H1 (cell line): Measurements from ENCODE around the gene PPIF. TPM values are rescaled to one million over a fixed set of nuclear protein-coding genes. Genes with fewer than 3 reads are reported as not detected.

ENCODE experiments used
- CTCF ChIA-PET: fragments of 300-600 bp; sonication (Branson Sonifier 250); formaldehyde crosslinking; loops from one replicate; lab custom pipeline; 2021; ENCODE audit not compliant: partially characterized antibody; lab: Charles Lee
- POLR2A ChIA-PET: fragments of 300-600 bp; sonication (Branson Sonifier 250); formaldehyde crosslinking; loops from one replicate; lab custom pipeline; 2021; ENCODE audit warnings: inconsistent platforms; ENCODE audit not compliant: partially characterized antibody; lab: Charles Lee
- DNase-seq, 2 experiments: peaks; one replicate each; pipeline versions ENCODE4 v3.0.0 to v3.0.0-alpha.2; 2010 to 2022; ENCODE audit warnings: low spot score in 2 of 2, low read depth in 1 of 2, mixed read lengths in 1 of 2
- FAIRE-seq: peaks from 2 replicates; lab custom pipeline; 2011; peaks lifted over from hg19 to GRCh38; lab: Jason Lieb, UNC
- H2AFZ ChIP-seq: 2 replicates; pipeline ENCODE4 v1.8.1; 2012; ENCODE audit warnings: low read length, inconsistent platforms
- H2AK5ac ChIP-seq: 2 replicates; pipeline ENCODE4 v1.6.1; 2013; ENCODE audit warnings: low read depth, low read length
- H2BK120ac ChIP-seq: replicated peaks from 2 replicates; pipeline ENCODE3; 2013; ENCODE audit warnings: low read depth, low read length, inconsistent platforms
- H2BK12ac ChIP-seq: 2 replicates; pipeline ENCODE4 v1.6.1; 2013; ENCODE audit warnings: low read depth, low read length
- H2BK15ac ChIP-seq: 2 replicates; pipeline ENCODE4 v1.6.1; 2013; ENCODE audit warnings: low read length
- H2BK20ac ChIP-seq: 2 replicates; pipeline ENCODE4 v1.6.1; 2013; ENCODE audit warnings: low read length
- H2BK5ac ChIP-seq: 2 replicates; pipeline ENCODE4 v1.6.1; 2013; ENCODE audit warnings: low read depth, low read length
- H3K14ac ChIP-seq: 2 replicates; pipeline ENCODE4 v1.6.1; 2013; ENCODE audit warnings: inconsistent platforms; ENCODE audit not compliant: insufficient read length
- H3K18ac ChIP-seq: 2 replicates; pipeline ENCODE4 v1.6.1; 2013; ENCODE audit warnings: low read length; ENCODE audit errors: extremely low read depth
- H3K23ac ChIP-seq: 2 replicates; pipeline ENCODE4 v1.6.1; 2013; ENCODE audit warnings: inconsistent platforms; ENCODE audit not compliant: insufficient read length
- H3K23me2 ChIP-seq: 2 replicates; pipeline ENCODE4 v1.6.1; 2013; ENCODE audit warnings: low read depth, low read length
- H3K27ac ChIP-seq: 2 replicates; pipeline ENCODE4 v1.6.1; 2011; ENCODE audit warnings: low read depth, low read length, inconsistent platforms
- H3K27me3 ChIP-seq, 4 experiments: replicated peaks in 1 of 4; 1 replicate in 1 of 4; 2 replicates in 3 of 4; pipeline versions ENCODE4 v1.6.1 to v1.8.1; 2011 to 2013; ENCODE audit warnings: low read length in 3 of 4, mild to moderate bottlenecking in 3 of 4, inconsistent platforms in 2 of 4, mixed read lengths in 2 of 4, moderate library complexity in 1 of 4; ENCODE audit not compliant: control insufficient read depth in 3 of 4, insufficient read depth in 3 of 4; ENCODE audit errors: extremely low read depth in 1 of 4
- H3K36me3 ChIP-seq, 4 experiments: 2 replicates each; pipeline versions ENCODE4 v1.6.1 to v1.8.1; 2011 to 2013; ENCODE audit warnings: mild to moderate bottlenecking in 4 of 4, low read length in 3 of 4, moderate library complexity in 2 of 4, control low read depth in 1 of 4, inconsistent platforms in 1 of 4; ENCODE audit not compliant: insufficient read depth in 4 of 4, control insufficient read depth in 2 of 4
- H3K4ac ChIP-seq: replicated peaks from 2 replicates; pipeline ENCODE3; 2013; ENCODE audit warnings: low read length, low read depth, mixed read lengths, inconsistent platforms; ENCODE audit not compliant: insufficient read length
- H3K4me1 ChIP-seq, 4 experiments: replicated peaks in 1 of 4; 1 replicate in 1 of 4; 2 replicates in 3 of 4; pipeline versions ENCODE4 v1.6.1 to v1.8.1; 2011 to 2013; ENCODE audit warnings: low read length in 3 of 4, inconsistent platforms in 2 of 4, mixed read lengths in 1 of 4; ENCODE audit not compliant: insufficient read depth in 4 of 4, control insufficient read depth in 3 of 4
- H3K4me2 ChIP-seq, 2 experiments: 2 replicates each; pipeline versions ENCODE4 v1.6.1 to v1.8.1; 2011 to 2013; ENCODE audit warnings: low read depth in 2 of 2, low read length in 2 of 2, control low read depth in 1 of 2, inconsistent platforms in 1 of 2, mild to moderate bottlenecking in 1 of 2; ENCODE audit not compliant: insufficient read depth in 1 of 2
- H3K4me3 ChIP-seq, 4 experiments: fragments of 200-600, 300-600 bp in 1 of 4; sonication (generic), shearing (Covaris generic), sonication (Bioruptor Twin) in 1 of 4; 2 replicates each; pipeline versions ENCODE4 v1.5.1 to v1.8.1; 2011 to 2016; ENCODE audit warnings: low read length in 4 of 4, low read depth in 3 of 4, control low read depth in 2 of 4, inconsistent platforms in 2 of 4, mild to moderate bottlenecking in 2 of 4, mixed read lengths in 1 of 4, moderate library complexity in 1 of 4; ENCODE audit not compliant: insufficient read depth in 2 of 4; ENCODE audit errors: extremely low read depth in 1 of 4
- H3K56ac ChIP-seq: replicated peaks from 2 replicates; pipeline ENCODE3; 2013; ENCODE audit warnings: low read depth, mild to moderate bottlenecking, mixed read lengths, low read length, inconsistent platforms; ENCODE audit not compliant: insufficient read length
- H3K79me1 ChIP-seq: 2 replicates; pipeline ENCODE4 v1.6.1; 2013; ENCODE audit warnings: low read depth, low read length, control low read depth
- H3K79me2 ChIP-seq, 2 experiments: 2 replicates each; pipeline versions ENCODE4 v1.6.1 to v1.8.1; 2012 to 2013; ENCODE audit warnings: low read length in 2 of 2, mild to moderate bottlenecking in 2 of 2, inconsistent platforms in 1 of 2; ENCODE audit not compliant: insufficient read depth in 2 of 2, control insufficient read depth in 1 of 2
- H3K9ac ChIP-seq, 4 experiments: replicated peaks in 1 of 4; 1 replicate in 1 of 4; 2 replicates in 3 of 4; pipeline versions ENCODE4 v1.6.1 to v1.8.1; 2011 to 2013; ENCODE audit warnings: low read depth in 3 of 4, low read length in 3 of 4, control low read depth in 2 of 4, mild to moderate bottlenecking in 2 of 4, moderate library complexity in 2 of 4, inconsistent platforms in 1 of 4; ENCODE audit errors: extremely low read depth in 1 of 4
- H3K9me3 ChIP-seq, 2 experiments: 2 replicates each; pipeline versions ENCODE4 v1.6.1 to v1.8.1; 2012 to 2013; ENCODE audit warnings: mild to moderate bottlenecking in 2 of 2, moderate library complexity in 2 of 2, control low read depth in 1 of 2, inconsistent platforms in 1 of 2, low read depth in 1 of 2, low read length in 1 of 2, mixed read lengths in 1 of 2; ENCODE audit not compliant: insufficient read depth in 2 of 2
- H4K20me1 ChIP-seq, 2 experiments: replicated peaks in 1 of 2; 2 replicates each; pipeline versions ENCODE3 to v1.8.1; 2011 to 2013; ENCODE audit warnings: inconsistent platforms in 2 of 2, low read length in 2 of 2, mild to moderate bottlenecking in 1 of 2; ENCODE audit not compliant: insufficient read depth in 2 of 2, control insufficient read depth in 1 of 2
- H4K5ac ChIP-seq: 2 replicates; pipeline ENCODE4 v1.6.1; 2013; ENCODE audit warnings: low read length, low read depth, mixed read lengths, inconsistent platforms; ENCODE audit not compliant: insufficient read length
- H4K8ac ChIP-seq: 2 replicates; pipeline ENCODE4 v1.8.0; 2013; ENCODE audit warnings: mild to moderate bottlenecking, moderate library complexity, low read length, inconsistent platforms; ENCODE audit not compliant: insufficient read depth; ENCODE audit errors: extremely low read depth
- H4K91ac ChIP-seq: replicated peaks from 2 replicates; pipeline ENCODE3; 2013; ENCODE audit warnings: low read length, mixed read lengths, inconsistent platforms; ENCODE audit not compliant: insufficient read length
- BACH1 ChIP-seq: IDR thresholded peaks from 2 replicates; pipeline ENCODE4 v1.6.1; 2012; ENCODE audit warnings: low read length, improper control_type of control experiment
- WGBS, 2 experiments: shearing (Covaris generic) in 1 of 2; methylation state at CpG; one replicate each; pipeline versions ENCODE4 v1.1.6 to v1.1.7; 2013 to 2015; ENCODE audit warnings: low lambda C conversion rate in 2 of 2, mixed read lengths in 2 of 2, inconsistent platforms in 1 of 2, low coverage in 1 of 2, missing lambda C conversion rate in 1 of 2; ENCODE audit not compliant: insufficient replicate concordance in 2 of 2, insufficient coverage in 1 of 2, insufficient read length in 1 of 2; ENCODE audit errors: extremely low coverage in 1 of 2, missing lambda C conversion rate in 1 of 2; 5-methylcytosine and 5-hydroxymethylcytosine counted together
- polyA plus RNA-seq, 7 experiments: library from polyadenylated mRNA; depleted of rRNA in 3 of 7; stranded (reverse) in 5 of 7; unstranded in 2 of 7; fragments of >200 nt in 5 of 7; fragments of 200-250 nt in 2 of 7; gene quantifications; 1 replicate in 5 of 7; 2 replicates in 1 of 7; 4 replicates in 1 of 7; pipeline versions ENCODE4 v1.2.1 to v1.2.3, GENCODE V29; 2011 to 2013; ENCODE audit warnings: missing spikeins in 2 of 7, mixed read lengths in 2 of 7
- total RNA-seq: library from RNA; stranded (reverse); fragmentation: NEBNext Ultra II Directional; extraction: Animal tissue kit (Norgen Biotek cat#: 25700); gene quantifications from 2 replicates; pipeline ENCODE4 v1.2.1, GENCODE V29; 2021
- TF ChIP-seq, protein P1 (sequence below): IDR thresholded peaks from 2 replicates; pipeline ENCODE4 v1.6.1; 2012; ENCODE audit warnings: inconsistent platforms

Gene PPIF
- total and polyA plus RNA-seq, 2 of the 8 experiments (the other 6 are each of a cell fraction or from before 2014, with no cell fraction given) = 70.2 to 77.6 TPM

DNA sequence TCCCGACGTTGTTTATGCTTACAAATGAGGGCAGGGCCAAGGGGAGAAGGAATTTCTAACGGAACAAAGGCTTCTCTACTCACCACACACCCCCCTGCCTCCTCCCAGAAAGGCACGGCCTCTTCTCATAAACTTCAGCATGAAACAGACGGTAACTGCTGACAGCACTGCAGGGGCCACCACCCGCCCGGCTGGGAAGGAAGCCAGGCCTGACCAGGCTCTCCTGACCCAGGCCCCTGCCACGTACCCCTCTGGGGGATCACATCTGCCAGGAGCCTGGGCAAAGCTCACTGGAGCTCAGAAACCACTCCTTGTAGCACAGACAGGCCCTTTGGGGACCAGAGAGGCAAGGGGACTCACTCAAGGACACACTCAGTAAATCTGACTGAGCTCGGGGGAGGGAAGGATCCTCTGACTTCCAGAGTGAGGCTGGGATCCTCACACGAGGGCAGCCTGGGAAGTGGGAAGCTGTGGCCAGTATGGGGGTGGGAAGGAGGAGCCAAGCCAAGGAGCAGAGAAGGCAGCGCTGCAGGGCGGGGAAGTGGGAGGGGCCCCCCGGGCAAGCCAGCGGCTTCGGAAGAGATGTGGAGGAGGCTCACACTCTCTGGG lies 52.1 kb downstream of the PPIF start:
- Histone ChIP-seq H4K5ac (peak overlapping the region; percentile 69), H3K36me3 (no peaks in the 10 kb centered on the region), H3K27me3 (no peaks in the 10 kb centered on the region), H2BK120ac (no peak overlapping the region), H3K56ac (no peak overlapping the region), H4K8ac (peak overlapping the region; percentile 84), H2BK5ac (0 out of 2 replicates have a peak overlapping the region, but pooled peaks have one; percentile 2), H3K23ac (no peak overlapping the region), H2AK5ac (no peak overlapping the region), H3K14ac (no peak overlapping the region), H3K79me2 (no peaks in the 10 kb centered on the region), H4K20me1 (no peaks in the 10 kb centered on the region), H3K4me3 (peak overlapping the region in 1 of 4 experiments; percentile 24; a peak in 1 of 8 replicates), H3K27ac (peak overlapping the region; percentile 59), H3K9me3 (no peaks in the 10 kb centered on the region), H2BK12ac (peak overlapping the region; percentile 35; the same call in 1 of the 2 replicates), H4K91ac (peak overlapping the region; percentile 46), H3K18ac (peak overlapping the region; percentile 20; the same call in 1 of the 2 replicates), H3K9ac (no peak overlapping the region; a peak in 1 of 7 replicates), H3K23me2 (peaks cover 5% of the 10 kb centered on the region; the same call in 1 of the 2 replicates), H3K4me1 (peaks cover 4 to 21% (median 11%) of the 10 kb centered on the region in 4 experiments), H3K79me1 (no peaks in the 10 kb centered on the region), H2BK20ac (no peak overlapping the region), H2BK15ac (no peak overlapping the region), H3K4me2 (peak overlapping the region; percentile 43 to 45; a peak in 3 of 4 replicates), H2AFZ (no peak overlapping the region), H3K4ac (no peak overlapping the region)
- no peak for TF ChIP-seq BACH1
- TF ChIP-seq, protein P1, sequence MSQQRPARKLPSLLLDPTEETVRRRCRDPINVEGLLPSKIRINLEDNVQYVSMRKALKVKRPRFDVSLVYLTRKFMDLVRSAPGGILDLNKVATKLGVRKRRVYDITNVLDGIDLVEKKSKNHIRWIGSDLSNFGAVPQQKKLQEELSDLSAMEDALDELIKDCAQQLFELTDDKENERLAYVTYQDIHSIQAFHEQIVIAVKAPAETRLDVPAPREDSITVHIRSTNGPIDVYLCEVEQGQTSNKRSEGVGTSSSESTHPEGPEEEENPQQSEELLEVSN = peak; percentile 12; the same call in 1 of the 2 replicates
- DNase-seq (peak in 1 of 2 experiments; percentile 69), FAIRE-seq (no peak)
- ChIA-PET CTCF (interaction anchor here (0.9 to 13.1 kb wide), 21 partner anchors 9 to 97 kb away, joined by 3 to 100 read pairs (median 7); partner anchors contain the start of gene ZCCHC24), POLR2A (interaction anchor here (0.6 to 1.4 kb wide), 6 partner anchors 9 to 1344 kb away, joined by 3 to 7 read pairs (median 3); no protein-coding TSS in a partner anchor)
- 45% methylated on average over 15 of the region's 15 CpGs; no CpG with 5 or more reads in 1 of the 2 experiments for WGBS, 2 experiments
